Dedifferentiated amniotic fluid mesenchymal stem cell (primary cell): Measurements from ENCODE around the gene TEDC2.

ENCODE experiments used
- DNase-seq: peaks from one replicate; pipeline ENCODE4 v3.0.0-alpha.2; 2016; ENCODE audit errors: extremely low spot score

TEDC2 gene

DNA sequence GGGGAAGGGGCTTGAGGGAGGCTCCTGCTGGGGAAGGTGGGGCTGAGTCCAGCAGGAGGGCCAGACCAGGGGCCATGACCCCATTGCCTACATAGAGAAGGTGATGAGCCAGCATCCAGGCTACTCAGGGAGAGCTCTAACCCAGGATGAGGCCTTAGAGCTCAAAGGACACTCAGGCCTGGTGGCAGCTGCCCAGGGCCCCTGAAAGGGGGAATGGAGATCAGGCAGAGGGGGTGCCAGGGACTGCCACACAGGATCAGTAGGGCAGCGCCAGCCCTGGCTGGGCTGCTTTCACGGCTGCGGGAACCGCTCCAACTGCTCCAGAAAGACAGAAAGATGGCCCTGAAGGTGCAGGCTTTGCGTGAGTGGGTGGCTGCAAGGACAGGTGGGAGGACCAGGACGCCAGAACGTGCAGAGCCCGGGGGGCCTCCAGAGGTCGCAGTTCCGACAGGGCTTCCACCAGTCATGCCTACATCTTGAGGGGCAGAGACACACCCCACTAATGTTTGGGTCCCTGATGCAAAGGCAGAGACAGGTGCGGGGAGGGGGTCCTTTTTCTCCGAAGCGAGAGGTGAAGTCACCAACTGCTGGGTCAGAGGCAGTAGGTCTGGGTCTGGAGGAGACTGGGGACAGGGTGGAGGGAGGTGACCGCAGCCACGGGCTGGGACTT lies 53.0 kb downstream of the TEDC2 start:
- no peak for DNase-seq

DNA sequence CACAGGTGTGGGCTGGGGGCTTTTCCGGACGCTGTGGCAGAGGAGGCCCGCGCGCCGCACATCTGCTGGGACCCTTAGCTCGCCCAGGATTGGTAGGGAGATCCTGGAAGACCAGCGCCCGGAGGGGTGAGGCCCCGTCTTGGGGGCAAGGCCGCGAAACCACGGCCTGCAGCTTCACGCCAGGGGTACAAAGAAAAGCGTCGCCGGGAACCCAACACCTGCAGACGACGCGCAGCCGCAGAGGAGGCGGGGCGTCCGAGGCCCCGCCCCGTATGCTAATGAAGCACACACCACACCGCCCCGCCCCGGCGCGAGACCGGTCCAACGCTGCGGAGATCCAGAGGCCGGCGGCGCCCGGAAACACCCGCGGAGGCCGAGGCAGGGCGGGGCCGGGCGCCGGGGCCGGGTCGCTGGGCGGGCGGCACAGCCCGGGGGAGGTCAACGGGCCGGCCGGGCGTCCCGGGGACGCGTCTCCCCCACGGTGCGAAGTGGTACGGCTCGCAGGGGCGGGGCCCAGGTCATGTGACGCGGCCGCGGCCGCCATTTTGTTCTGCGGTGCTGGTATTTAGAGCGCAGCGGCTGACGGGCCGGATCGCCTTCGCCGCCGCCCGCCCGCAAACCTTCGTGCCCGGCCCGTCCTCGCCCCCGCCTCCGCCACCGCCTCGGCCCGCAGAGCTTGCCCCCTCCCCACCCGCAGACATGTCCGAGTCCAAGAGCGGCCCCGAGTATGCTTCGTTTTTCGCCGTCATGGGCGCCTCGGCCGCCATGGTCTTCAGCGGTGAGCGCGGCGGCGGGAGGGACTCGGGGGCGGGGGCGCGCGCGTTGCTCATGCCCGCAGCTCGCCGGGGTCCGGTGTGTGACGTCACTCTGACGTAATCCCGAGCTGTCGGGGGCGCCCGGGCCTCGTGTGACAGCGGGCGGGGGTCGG lies 53.8 kb downstream of the TEDC2 start, which contains the start of gene ATP6V0C:
Gene ATP6V0C, plus strand, starts transcription at position 548 of the 928 bp plus-strand sequence. Its CDS starts 152 bp downstream, at position 700.
- peak; percentile 76 for DNase-seq
